Heart left ventricle (tissue), 13 donors: Measurements from ENCODE around the gene SERAC1.

Experiments used
- CTCF ChIP-seq, 12 donors: fragments of 200-600 bp; sonication (generic) in 4 of 12; IDR thresholded peaks; one replicate each; pipeline versions ENCODE4 v1.5.0 to v1.8.0; 2018 to 2022; ENCODE audit warnings: antibody characterized with exemption in 12 of 12, mild to moderate bottlenecking in 5 of 12
- POLR2A ChIP-seq, 2 donors: fragments of 450-650 bp; IDR thresholded peaks; one replicate each; pipeline ENCODE4 v1.6.1; 2017; ENCODE audit warnings: antibody characterized with exemption in 2 of 2, mild to moderate bottlenecking in 2 of 2, moderate library complexity in 2 of 2
- donor health status: ischemic (EF 13 %, LVEDD 7.1; RV severe dilation, severe dysfunction).
- donor health status: DM: no; HTN: yes; CAD: no.
- donor health status: DM: no; HTN: no; CAD: no.
- donor health status: ischemic (EF 25% LVEDD 6.9; RV normal size, moderate dysfunction).
- donor health status: ischemic (EF 25% LVEDD 5.7; RV mildly dilated, moderate dysfunction).
- donor health status: ischemic (EF 35%, LVEDD 5.7; RV mildly dilated, moderate dysfunction).
- donor health status: nonischemic (EF 11% LVEDD 7.7; RV severe dilation, severe dysfunction).
- donor health status: DM: yes; HTN: yes; CAD: no.
- donor health status: PGD.
- donor health status: ischemic (EF 29% LVEDD 5.4; RV normal size, mild dysfunction).
- donor health status: nonischemic (EF 23%, LVEDD 6.1; RV moderate dilation, normal function).

- TF ChIP-seq CTCF (IDR thresholded peaks at IDR 0.05) (no peak), POLR2A (IDR thresholded peaks at IDR 0.05) (no peak)
These were observed 80.7 kb downstream of the SERAC1 start for GRCh38 chr6:158087224-158087867.
